ENCODE measurements around the gene MEMO1. TPM values are rescaled to one million over a fixed set of nuclear protein-coding genes. Genes with fewer than 3 reads are reported as not detected.
"Not testable (repeated sequence)": the region's sequence is repeated elsewhere in the genome, so short reads cannot be mapped to it uniquely, and the experiment has no call there.

MEMO1 gene
- polyA plus RNA-seq, 1 of the 3 experiments (the other 2 are of a cell fraction), result 54.3 TPM

DNA sequence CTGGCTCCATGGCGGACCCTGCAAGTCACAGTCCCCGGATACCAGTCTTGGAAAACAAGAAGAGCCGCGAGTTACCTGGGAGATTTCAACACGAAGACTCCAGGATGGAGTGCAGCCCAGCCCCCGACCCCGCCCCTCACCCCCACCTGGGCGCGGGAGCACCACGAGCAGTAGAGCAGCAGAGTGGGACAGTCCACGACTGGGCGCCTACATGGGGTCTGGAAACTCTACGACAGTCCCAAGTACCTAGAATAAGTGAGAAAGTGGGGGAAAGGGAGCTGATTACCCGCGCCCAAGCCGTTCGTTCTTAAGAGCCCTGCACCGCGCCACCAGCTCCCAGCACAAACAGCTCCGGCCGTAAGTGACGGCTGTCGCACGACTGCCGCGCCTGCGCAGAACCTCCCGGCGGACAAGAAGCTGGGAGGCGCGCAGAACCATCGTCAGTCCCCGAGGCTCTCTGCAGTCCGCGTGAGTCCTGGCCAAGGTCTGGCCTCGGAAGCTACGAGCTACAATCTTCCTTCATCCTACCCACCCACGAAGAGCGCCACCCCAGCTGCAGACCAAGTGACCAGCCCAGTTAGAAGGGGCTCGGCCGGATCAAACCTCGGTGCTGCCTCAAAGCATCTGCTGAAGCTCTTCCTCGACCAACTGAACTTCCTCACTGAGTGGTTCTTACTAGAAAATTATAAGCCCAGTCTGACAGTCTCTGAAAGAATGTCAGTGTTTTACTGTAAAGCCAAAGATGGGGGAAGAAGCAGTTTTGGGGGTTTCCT is 28.8 kb upstream of the MEMO1 start, which contains the start of gene DPY30 (continued):
- TF ChIP-seq, protein P1, sequence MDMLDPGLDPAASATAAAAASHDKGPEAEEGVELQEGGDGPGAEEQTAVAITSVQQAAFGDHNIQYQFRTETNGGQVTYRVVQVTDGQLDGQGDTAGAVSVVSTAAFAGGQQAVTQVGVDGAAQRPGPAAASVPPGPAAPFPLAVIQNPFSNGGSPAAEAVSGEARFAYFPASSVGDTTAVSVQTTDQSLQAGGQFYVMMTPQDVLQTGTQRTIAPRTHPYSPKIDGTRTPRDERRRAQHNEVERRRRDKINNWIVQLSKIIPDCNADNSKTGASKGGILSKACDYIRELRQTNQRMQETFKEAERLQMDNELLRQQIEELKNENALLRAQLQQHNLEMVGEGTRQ (IDR thresholded peaks at IDR 0.05; ENCODE audit: borderline replicate concordance, low read depth, low read length), result no peak
- TF ChIP-seq MEF2A (IDR thresholded peaks at IDR 0.05; ENCODE audit: borderline replicate concordance, low read depth) (no peak), MXI1 (IDR thresholded peaks at IDR 0.05; ENCODE audit: low read depth, low read length) (peak; percentile 95), NRF1 (IDR thresholded peaks at IDR 0.05; ENCODE audit: low read depth, low read length) (peak; percentile 83), MAX (IDR thresholded peaks at IDR 0.05; ENCODE audit: low read depth) (peak; percentile 97)
- TF ChIP-seq, protein P2, sequence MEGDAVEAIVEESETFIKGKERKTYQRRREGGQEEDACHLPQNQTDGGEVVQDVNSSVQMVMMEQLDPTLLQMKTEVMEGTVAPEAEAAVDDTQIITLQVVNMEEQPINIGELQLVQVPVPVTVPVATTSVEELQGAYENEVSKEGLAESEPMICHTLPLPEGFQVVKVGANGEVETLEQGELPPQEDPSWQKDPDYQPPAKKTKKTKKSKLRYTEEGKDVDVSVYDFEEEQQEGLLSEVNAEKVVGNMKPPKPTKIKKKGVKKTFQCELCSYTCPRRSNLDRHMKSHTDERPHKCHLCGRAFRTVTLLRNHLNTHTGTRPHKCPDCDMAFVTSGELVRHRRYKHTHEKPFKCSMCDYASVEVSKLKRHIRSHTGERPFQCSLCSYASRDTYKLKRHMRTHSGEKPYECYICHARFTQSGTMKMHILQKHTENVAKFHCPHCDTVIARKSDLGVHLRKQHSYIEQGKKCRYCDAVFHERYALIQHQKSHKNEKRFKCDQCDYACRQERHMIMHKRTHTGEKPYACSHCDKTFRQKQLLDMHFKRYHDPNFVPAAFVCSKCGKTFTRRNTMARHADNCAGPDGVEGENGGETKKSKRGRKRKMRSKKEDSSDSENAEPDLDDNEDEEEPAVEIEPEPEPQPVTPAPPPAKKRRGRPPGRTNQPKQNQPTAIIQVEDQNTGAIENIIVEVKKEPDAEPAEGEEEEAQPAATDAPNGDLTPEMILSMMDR (IDR thresholded peaks at IDR 0.05), result peak; percentile 18

DNA sequence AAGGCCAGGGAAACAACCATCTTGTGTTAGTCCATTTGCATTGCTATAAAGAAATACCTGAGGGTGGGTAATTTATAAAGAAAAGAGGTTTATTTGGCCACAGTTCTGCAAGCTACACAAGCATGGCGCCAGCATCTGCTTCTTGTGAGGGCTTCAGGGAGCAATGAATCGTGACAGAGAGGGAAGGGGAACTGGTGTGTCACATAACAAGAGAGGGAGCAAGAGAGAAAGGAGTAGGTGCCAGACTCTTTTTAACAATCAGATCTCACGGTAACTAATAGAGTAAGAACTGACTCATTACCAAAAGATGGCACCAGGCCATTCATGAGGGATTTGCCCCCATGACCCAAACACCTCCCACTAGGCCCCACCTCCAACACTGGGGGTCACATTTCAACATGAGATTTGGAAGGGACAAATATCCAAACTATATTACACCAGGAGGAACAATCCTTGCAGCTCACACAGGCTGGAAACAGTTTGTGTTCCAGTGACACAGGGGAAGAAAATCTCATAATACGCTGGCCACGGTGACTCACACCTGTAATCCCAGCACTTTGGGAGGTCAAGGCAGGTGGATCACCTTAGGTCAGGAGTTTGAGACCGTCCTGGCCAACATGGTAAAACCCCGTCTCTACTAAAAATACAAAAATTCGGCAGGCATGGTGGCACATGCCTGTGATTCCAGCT is 23.5 kb upstream of the MEMO1 start:
- H3K9me3 ChIP-seq; POLR2A ChIA-PET; H3K4me2 ChIP-seq; H3K4me3 ChIP-seq (ENCODE audit: low read depth in 2 of 2, low read length in 1 of 2); H2AFZ ChIP-seq (ENCODE audit: low read depth); H3K4me1 ChIP-seq (ENCODE audit: control insufficient read depth in 1 of 2, insufficient read depth in 2 of 2, low read depth in 1 of 2, low read length in 1 of 2); H3F3A ChIP-seq (replicated peaks; ENCODE audit: insufficient read depth); DNase-seq; H3K27me3 ChIP-seq (ENCODE audit: insufficient read depth); CTCF ChIA-PET; H3K9ac ChIP-seq; H3K9me2 ChIP-seq; H4K20me1 ChIP-seq (ENCODE audit: insufficient read depth): not testable (repeated sequence)
- Histone ChIP-seq H3K79me2 (ENCODE audit: insufficient read depth) (peaks cover 87% of the 10 kb centered on the region), H3K36me3 (replicated peaks in 1 of 2; ENCODE audit: control insufficient read depth in 1 of 2, insufficient read depth in 2 of 2, low read length in 1 of 2) (peaks cover 0 to 46% of the 10 kb centered on the region in 2 experiments), H3K27ac (ENCODE audit: low read depth in 2 of 2, low read length in 1 of 2) (peak overlapping the region in 1 of 2 experiments; percentile 7; a peak in 1 of 4 replicates)
- TF ChIP-seq TCF12 (IDR thresholded peaks at IDR 0.05), result peak; percentile 26; the same call in 1 of the 2 replicates
- 87% methylated on average over 8 of the region's 8 CpGs for WGBS (ENCODE audit: low lambda C conversion rate)

DNA sequence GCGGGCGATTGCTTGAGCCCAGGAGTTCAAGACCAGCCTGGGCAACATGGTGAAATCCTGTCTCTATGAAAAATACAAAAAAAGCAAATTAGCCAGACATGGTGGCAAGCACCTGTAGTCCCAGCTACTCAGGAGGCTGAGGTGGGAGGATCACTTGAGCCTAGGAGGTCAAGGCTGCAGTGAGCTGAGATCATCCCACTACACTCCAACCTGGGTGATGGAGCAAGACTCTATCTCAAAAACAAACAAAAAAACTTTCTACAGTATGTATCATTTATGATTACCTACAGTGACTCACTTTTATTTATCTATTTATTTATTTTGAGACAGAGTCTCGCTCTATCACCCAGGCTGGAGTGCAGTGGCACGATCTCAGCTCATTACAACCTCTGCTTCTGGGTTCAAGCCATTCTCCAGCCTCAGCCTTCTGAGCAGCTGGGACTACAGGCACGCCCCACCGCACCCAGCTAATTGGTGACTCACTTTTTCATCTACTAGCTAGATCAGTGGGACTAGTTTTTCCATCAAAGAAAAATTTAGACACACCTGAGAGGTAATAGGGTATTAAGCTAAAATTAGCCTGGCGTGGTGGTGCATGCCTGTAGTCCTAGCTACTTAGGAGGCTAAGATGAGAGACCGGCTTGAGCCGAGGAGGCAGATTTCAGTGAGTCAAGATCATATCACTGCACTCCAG is 8.1 kb upstream of the MEMO1 start:
- POLR2A ChIA-PET, result interaction anchor here (0.9 kb wide), 1 partner anchor 147 kb away, joined by 4 read pairs; the partner anchor contains the start of gene SLC30A6
- H3K4me2 ChIP-seq; H3K79me2 ChIP-seq (ENCODE audit: insufficient read depth); H3K9ac ChIP-seq; CTCF ChIA-PET; H3K27me3 ChIP-seq (ENCODE audit: insufficient read depth); H3F3A ChIP-seq (replicated peaks; ENCODE audit: insufficient read depth); H3K9me3 ChIP-seq; DNase-seq; H4K20me1 ChIP-seq (ENCODE audit: insufficient read depth); H2AFZ ChIP-seq (ENCODE audit: low read depth); H3K27ac ChIP-seq (ENCODE audit: low read depth in 2 of 2, low read length in 1 of 2); H3K9me2 ChIP-seq; H3K4me3 ChIP-seq (ENCODE audit: low read depth in 2 of 2, low read length in 1 of 2); H3K4me1 ChIP-seq (ENCODE audit: control insufficient read depth in 1 of 2, insufficient read depth in 2 of 2, low read depth in 1 of 2, low read length in 1 of 2): not testable (repeated sequence)
- H3K36me3 ChIP-seq (replicated peaks in 1 of 2; ENCODE audit: control insufficient read depth in 1 of 2, insufficient read depth in 2 of 2, low read length in 1 of 2), result peaks cover 12 to 20% of the 10 kb centered on the region in 2 experiments
- 89% methylated on average over 9 of the region's 9 CpGs for WGBS (ENCODE audit: low lambda C conversion rate)
